ENCODE results near the gene ZCCHC2.

- TF ChIP-seq CTCF (IDR thresholded peaks at IDR 0.05) (no peak), POLR2A (IDR thresholded peaks at IDR 0.05) (no peak)
Measured at GRCh38 chr18:62522178-62522503, 684 bp upstream of the ZCCHC2 start.
